Activated CD4-positive, CD25-positive, alpha-beta regulatory T cell treated with anti-CD3 and anti-CD28 coated beads, Interleukin-2, amount 50 U/mL, for 72 hours (primary cell): ENCODE data around the gene KLK3.
"Not testable (repeated sequence)": the region's sequence is repeated elsewhere in the genome, so short reads cannot be mapped to it uniquely, and the experiment has no call there.

Experiments used
- DNase-seq: peaks from one replicate; pipeline ENCODE4 v3.0.0; 2021

KLK3 gene

GRCh38 chr19:50854636-50855410, at the start of gene KLK3:
Gene KLK3 (plus strand): TSS chr19:50854915. CDS start chr19:50854956, 41 bp downstream.
- no peak for DNase-seq

- no peak for DNase-seq
These were observed 45.9 kb upstream of the KLK3 start for GRCh38 chr19:50808856-50809255.

DNA sequence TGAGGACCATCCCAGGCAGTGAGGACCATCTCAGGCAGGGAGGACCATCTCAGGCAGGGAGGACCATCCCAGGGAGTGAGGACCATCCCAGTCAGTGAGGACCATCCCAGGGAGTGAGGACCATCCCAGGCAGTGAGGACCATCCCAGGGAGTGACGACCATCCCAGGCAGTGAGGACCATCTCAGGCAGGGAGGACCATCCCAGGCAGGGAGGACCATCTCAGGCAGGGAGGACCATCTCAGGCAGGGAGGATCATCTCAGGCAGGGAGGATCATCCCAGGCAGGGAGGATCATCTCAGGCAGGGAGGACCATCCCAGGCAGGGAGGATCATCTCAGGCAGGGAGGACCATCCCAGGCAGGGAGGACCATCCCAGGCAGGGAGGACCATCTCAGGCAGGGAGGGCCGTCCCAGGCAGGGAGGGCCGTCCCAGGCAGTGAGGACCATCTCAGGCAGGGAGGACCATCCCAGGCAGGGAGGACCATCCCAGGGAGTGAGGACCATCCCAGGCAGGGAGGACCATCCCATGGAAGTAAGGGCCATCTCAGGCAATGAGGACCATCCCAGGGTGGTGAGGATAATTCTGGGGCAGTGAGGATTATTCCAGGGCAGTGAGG, 43.0 kb upstream of the KLK3 start:
- not testable (repeated sequence) for DNase-seq

DNA sequence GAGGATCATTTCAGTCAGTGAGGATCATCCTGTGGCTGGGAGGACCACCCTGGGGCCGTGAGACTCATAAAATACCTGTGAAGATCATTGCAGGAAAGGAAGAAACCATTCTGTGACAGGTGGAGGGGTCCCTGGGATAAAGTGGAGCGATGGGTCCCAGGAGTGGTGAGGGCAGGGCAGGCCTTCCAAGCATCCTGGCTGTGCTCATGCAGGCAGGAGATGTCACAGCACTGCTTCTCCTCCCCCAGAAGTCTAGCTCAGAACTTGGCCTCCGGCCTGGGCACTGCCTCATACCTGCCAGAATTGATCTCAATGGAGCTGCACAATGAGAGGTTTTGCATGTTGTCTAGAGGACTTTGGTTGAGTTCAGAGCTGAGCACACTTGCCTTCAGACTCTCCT, 42.2 kb upstream of the KLK3 start:
- DNase-seq, result no peak

- DNase-seq, result no peak
These were observed 39.8 kb upstream of the KLK3 start for GRCh38 chr19:50814883-50815282.

- no peak for DNase-seq
These were observed 39.3 kb upstream of the KLK3 start for GRCh38 chr19:50815439-50815838.

DNA sequence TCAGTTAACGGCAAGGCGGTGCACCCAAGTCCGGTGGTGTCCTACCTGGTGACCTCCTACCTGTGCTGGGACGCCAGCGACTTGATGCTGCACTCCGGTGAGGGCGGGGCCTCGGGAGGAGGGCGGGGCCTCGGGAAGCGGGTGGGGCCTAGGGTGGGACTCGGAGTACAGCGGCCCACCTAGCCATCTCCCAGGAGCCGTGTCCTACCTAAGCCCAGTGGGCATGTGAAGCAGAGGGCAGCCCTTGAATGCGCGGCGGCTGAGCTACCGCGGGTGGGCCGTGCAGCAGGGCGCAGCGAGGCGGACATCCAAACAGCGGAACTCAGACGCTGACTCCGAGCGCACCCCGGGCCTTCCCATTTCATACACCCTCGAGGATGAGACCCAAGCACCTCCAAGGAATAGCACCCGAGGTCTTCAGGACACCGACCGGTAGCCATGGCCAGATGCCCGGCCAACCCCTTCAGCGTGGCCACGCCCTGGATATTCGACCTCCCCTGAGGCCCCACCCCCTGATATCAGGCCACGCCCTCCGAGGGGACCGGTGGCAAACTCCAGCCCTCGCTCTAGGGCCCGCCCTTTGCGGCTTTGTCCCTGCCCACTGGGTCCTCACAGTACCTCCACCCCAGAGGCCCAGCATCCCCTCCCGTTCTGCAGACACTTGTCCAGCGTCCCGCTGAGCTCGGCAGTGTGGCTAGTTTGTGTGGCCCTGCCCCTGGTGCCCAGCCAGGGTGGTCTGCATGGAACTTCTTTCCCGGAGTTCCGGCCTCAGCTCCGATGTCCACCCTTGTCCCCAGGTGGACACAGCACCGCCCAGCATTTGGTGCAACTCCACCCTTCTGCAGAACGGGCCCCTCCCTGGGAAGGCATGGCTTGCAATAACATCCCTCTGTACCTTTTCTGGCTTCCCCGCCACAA, 36.5 kb upstream of the KLK3 start:
- DNase-seq, result peak; percentile 64

- DNase-seq, result no peak
These were observed 35.7 kb upstream of the KLK3 start for GRCh38 chr19:50818859-50819472.

GRCh38 chr19:50819636-50820035, 35.1 kb upstream of the KLK3 start:
- DNase-seq, result no peak

- no peak for DNase-seq
These were observed 34.6 kb upstream of the KLK3 start for GRCh38 chr19:50820086-50820485.

- DNase-seq, result no peak
These were observed 34.0 kb upstream of the KLK3 start for GRCh38 chr19:50820549-50821247.

GRCh38 chr19:50821248-50821612, 33.5 kb upstream of the KLK3 start:
- DNase-seq, result no peak

GRCh38 chr19:50821622-50822021, 33.1 kb upstream of the KLK3 start:
- no peak for DNase-seq

GRCh38 chr19:50822661-50823208, 32.0 kb upstream of the KLK3 start:
- no peak for DNase-seq

DNA sequence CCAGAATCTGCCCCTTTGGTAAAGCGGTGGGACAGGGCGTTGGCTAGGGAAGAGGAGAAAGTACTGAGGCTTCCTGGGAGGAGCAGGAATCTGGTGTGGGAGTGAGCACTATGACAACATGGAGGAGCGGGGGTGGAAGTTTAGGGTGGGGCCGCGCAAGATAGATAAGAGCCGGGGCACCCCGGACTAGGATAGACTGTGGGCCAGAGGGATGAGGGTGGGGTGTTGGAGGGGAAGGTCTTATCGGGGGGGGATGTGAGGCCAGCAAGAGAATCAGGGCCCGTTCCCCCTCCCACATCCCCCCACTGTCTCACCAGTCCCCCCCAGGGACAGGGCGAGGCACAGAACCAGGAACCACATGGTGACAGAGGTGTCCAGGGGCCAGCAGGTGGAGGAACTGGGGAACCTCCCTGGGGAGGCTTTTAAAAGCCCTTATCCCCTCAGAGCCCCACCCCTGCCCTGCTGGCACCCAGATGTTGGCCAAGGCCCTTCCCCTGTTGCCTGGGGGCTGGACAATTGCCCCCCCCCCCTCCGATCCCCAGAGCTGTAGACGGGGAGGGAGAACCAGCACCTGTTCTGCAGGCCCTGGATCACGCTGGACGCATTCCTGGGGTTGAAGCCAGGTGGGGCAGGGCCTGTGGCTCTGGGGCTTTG, 31.2 kb upstream of the KLK3 start, which contains the start of gene KLK1:
KLK1 (minus strand) TSS at position 399 of the 654 bp plus-strand sequence; CDS start at position 360, 39 bp downstream.
- DNase-seq, result no peak

GRCh38 chr19:50826492-50827240, 28.0 kb upstream of the KLK3 start:
- DNase-seq, result no peak

DNA sequence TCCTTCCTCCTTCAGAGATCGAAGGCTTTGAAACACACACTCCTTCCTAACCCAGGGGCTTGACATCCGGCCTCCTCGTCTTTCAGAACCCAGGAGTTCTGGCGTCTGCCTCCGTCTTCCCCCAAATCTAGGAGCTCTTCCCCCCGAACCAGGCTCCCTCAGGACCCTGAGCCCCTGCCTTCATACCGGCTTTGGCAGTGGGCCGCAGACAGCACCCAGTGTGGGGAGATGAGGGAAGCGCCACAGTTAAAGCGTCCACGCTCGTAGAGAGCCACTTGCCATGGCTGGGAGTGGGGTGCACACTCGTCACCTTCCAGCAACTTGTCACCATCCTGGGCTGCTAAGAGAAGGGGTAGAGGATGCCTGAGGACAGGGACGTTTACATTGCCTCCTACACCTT, 27.2 kb upstream of the KLK3 start:
- DNase-seq, result no peak

DNA sequence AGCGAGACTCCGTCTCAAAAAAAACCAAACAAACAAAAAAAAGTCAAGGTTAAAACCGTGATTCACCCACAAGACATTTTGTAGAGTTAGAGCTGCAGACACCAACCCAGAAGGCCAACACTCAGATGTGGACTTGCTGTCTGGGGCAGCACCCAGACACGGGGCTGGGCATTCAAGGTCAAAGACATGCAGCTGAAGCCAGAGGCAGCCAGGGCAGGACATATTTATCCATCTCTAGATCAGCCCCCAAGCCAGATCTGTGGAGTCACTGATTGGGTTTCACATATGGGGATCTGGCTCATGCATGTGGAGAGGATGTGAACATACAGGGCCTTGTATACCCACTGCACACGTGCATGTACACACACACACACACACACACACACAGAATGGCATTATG, 24.9 kb upstream of the KLK3 start:
- no peak for DNase-seq

GRCh38 chr19:50830266-50831025, 24.3 kb upstream of the KLK3 start:
- no peak for DNase-seq

DNA sequence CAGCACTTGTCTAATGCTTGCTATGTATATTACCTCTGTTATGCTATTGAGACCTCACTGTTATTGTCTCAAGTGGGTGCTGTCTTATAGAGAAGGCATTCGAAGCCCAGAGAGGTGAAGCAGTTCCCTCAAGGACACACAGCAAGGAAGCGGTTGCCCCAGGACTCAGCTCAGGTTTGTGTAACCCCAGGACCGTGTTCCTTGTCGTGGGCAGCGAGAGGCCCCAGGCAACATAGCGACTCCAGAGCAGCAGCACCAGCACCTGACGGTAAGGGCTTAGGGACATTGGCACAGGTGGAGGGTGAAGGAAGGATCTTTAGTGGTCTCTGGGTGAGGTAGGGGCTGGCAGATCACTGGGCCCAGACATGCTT, 23.7 kb upstream of the KLK3 start:
- no peak for DNase-seq
